Breast epithelium (tissue), 3 donors: ENCODE data around the gene TPST1.

Source experiments
- POLR2A ChIP-seq: fragments of 450-650 bp; IDR thresholded peaks from one replicate; pipeline ENCODE4 v1.6.1; 2016; ENCODE audit warnings: antibody characterized with exemption, mild to moderate bottlenecking, moderate library complexity
- POLR2AphosphoS5 ChIP-seq, 3 donors: sonication (generic); formaldehyde crosslinking; IDR thresholded peaks; one replicate each; pipeline ENCODE4 v1.6.1; 2017; ENCODE audit warnings: antibody characterized with exemption in 3 of 3
- TF ChIP-seq, protein P1 (sequence below), 3 donors: fragments of 450-650 bp; IDR thresholded peaks; one replicate each; pipeline ENCODE4 v1.5.1; 2016 to 2017; ENCODE audit warnings: antibody characterized with exemption in 3 of 3, mild to moderate bottlenecking in 3 of 3, moderate library complexity in 3 of 3

GRCh38 chr7:66216687-66217086, 11.6 kb downstream of the TPST1 start:
- no peak for TF ChIP-seq POLR2A
- TF ChIP-seq, protein P1, sequence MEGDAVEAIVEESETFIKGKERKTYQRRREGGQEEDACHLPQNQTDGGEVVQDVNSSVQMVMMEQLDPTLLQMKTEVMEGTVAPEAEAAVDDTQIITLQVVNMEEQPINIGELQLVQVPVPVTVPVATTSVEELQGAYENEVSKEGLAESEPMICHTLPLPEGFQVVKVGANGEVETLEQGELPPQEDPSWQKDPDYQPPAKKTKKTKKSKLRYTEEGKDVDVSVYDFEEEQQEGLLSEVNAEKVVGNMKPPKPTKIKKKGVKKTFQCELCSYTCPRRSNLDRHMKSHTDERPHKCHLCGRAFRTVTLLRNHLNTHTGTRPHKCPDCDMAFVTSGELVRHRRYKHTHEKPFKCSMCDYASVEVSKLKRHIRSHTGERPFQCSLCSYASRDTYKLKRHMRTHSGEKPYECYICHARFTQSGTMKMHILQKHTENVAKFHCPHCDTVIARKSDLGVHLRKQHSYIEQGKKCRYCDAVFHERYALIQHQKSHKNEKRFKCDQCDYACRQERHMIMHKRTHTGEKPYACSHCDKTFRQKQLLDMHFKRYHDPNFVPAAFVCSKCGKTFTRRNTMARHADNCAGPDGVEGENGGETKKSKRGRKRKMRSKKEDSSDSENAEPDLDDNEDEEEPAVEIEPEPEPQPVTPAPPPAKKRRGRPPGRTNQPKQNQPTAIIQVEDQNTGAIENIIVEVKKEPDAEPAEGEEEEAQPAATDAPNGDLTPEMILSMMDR (IDR thresholded peaks at IDR 0.05): no peak
- no peak for TF ChIP-seq POLR2AphosphoS5 (IDR thresholded peaks at IDR 0.05)
